Neural progenitor cell (in vitro differentiated cells): ENCODE data around the gene RDX. TPM values are rescaled to one million over a fixed set of nuclear protein-coding genes. Genes with fewer than 3 reads are reported as not detected.
A peak's percentile ranks its signal among the peaks of the same experiment; 100 is the strongest.

Source experiments
- DNase-seq: peaks from one replicate; pipeline ENCODE4 v3.0.0-alpha.2; 2016; ENCODE audit warnings: low spot score
- H2AFZ ChIP-seq: fragments of 200-600 bp; sonication (generic); replicated peaks from 2 replicates; pipeline ENCODE4 v1.6.1; 2016; ENCODE audit warnings: antibody characterized with exemption
- H3F3A ChIP-seq: fragments of 200-600 bp; sonication (generic); 2 replicates; pipeline ENCODE4 v1.6.1; 2016; ENCODE audit warnings: antibody characterized with exemption, low read depth
- H3K27ac ChIP-seq: fragments of 200-600 bp; sonication (generic); 2 replicates; pipeline ENCODE4 v1.5.1; 2016; ENCODE audit warnings: mild to moderate bottlenecking
- H3K27me3 ChIP-seq: fragments of 200-600 bp; sonication (generic); 2 replicates; pipeline ENCODE4 v1.6.1; 2016; ENCODE audit warnings: mild to moderate bottlenecking, moderate library complexity
- H3K36me3 ChIP-seq: fragments of 200-600 bp; sonication (generic); 2 replicates; pipeline ENCODE4 v1.5.1; 2016
- H3K4me1 ChIP-seq: fragments of 200-600 bp; sonication (generic); 2 replicates; pipeline ENCODE4 v1.6.1; 2016; ENCODE audit warnings: mixed run types
- H3K4me2 ChIP-seq: fragments of 200-600 bp; sonication (generic); 2 replicates; pipeline ENCODE4 v1.6.1; 2016
- H3K4me3 ChIP-seq: fragments of 200-600 bp; sonication (generic); 2 replicates; pipeline ENCODE4 v1.5.1; 2016
- H3K79me2 ChIP-seq: fragments of 200-600 bp; sonication (generic); 2 replicates; pipeline ENCODE4 v1.6.1; 2016; ENCODE audit warnings: low read depth
- H3K9ac ChIP-seq: fragments of 200-600 bp; sonication (generic); 2 replicates; pipeline ENCODE4 v1.6.1; 2016
- H3K9me3 ChIP-seq: fragments of 200-600 bp; sonication (generic); 2 replicates; pipeline ENCODE4 v1.5.1; 2016; ENCODE audit warnings: low read depth
- H4K20me1 ChIP-seq: fragments of 200-600 bp; sonication (generic); 2 replicates; pipeline ENCODE4 v1.6.1; 2016; ENCODE audit warnings: low read depth
- H3K27ac Mint-ChIP-seq: 3 replicates; pipeline ENCODE4 v1.8.0; 2021; ENCODE audit warnings: mixed read lengths
- H3K27me3 Mint-ChIP-seq: 2 replicates; pipeline ENCODE4 v1.8.0; 2022; ENCODE audit warnings: low read depth, mild to moderate bottlenecking, inconsistent platforms, moderate library complexity, mixed read lengths; ENCODE audit not compliant: insufficient read depth
- H3K36me3 Mint-ChIP-seq: 3 replicates; pipeline ENCODE4 v1.8.0; 2021; ENCODE audit warnings: mixed read lengths
- H3K4me1 Mint-ChIP-seq: 3 replicates; pipeline ENCODE4 v1.8.0; 2021; ENCODE audit warnings: mixed read lengths
- H3K4me3 Mint-ChIP-seq: 3 replicates; pipeline ENCODE4 v1.8.0; 2021; ENCODE audit warnings: mild to moderate bottlenecking, moderate library complexity, mixed read lengths
- H3K9me3 Mint-ChIP-seq: 3 replicates; pipeline ENCODE4 v1.8.0; 2020; ENCODE audit warnings: mixed read lengths
- CTCF ChIP-seq: fragments of 200-600 bp; sonication (generic); IDR thresholded peaks from 2 replicates; pipeline ENCODE4 v1.5.1; 2017; ENCODE audit warnings: antibody characterized with exemption, mild to moderate bottlenecking
- EZH2 ChIP-seq: fragments of 200-600 bp; sonication (generic); IDR thresholded peaks from 2 replicates; pipeline ENCODE4 v1.6.1; 2017; ENCODE audit warnings: antibody characterized with exemption, mild to moderate bottlenecking, moderate library complexity
- EZH2phosphoT487 ChIP-seq: fragments of 200-600 bp; sonication (generic); IDR thresholded peaks from 2 replicates; pipeline ENCODE4 v1.6.1; 2017; ENCODE audit warnings: antibody characterized with exemption
- total RNA-seq: library from RNA; depleted of rRNA; stranded (reverse); fragments of >200 nt; gene quantifications from 2 replicates; pipeline ENCODE4 v1.2.3, GENCODE V29; 2015; ENCODE audit warnings: low replicate concordance

Gene RDX
- total RNA-seq, 1 donor from 2014 or later: 199 TPM

GRCh38 chr11:110200836-110201235 lies 95.6 kb downstream of the RDX start:
- H3K4me1 ChIP-seq: peaks cover 20% of the 10 kb centered on the region
- no peak overlapping the region for H3K27ac ChIP-seq
- H3K9me3 Mint-ChIP-seq: no peaks in the 10 kb centered on the region
- DNase-seq: no peak
- H3K27ac Mint-ChIP-seq: no peak overlapping the region
- H3K4me3 ChIP-seq: no peak overlapping the region
- peaks cover 2% of the 10 kb centered on the region for H3K27me3 Mint-ChIP-seq
- no peaks in the 10 kb centered on the region for H3K36me3 Mint-ChIP-seq
- no peak overlapping the region for H3K4me2 ChIP-seq
- no peak overlapping the region for H3K9ac ChIP-seq
- H3K4me3 Mint-ChIP-seq: no peak overlapping the region
- no peak for TF ChIP-seq EZH2
- no peak for TF ChIP-seq EZH2phosphoT487
- no peak for TF ChIP-seq CTCF
- no peaks in the 10 kb centered on the region for H3K79me2 ChIP-seq
- no peaks in the 10 kb centered on the region for H3K9me3 ChIP-seq
- no peaks in the 10 kb centered on the region for H3K36me3 ChIP-seq
- peaks cover 23% of the 10 kb centered on the region for H3K4me1 Mint-ChIP-seq
- no peak overlapping the region for H2AFZ ChIP-seq
- H4K20me1 ChIP-seq: no peaks in the 10 kb centered on the region
- no peaks in the 10 kb centered on the region for H3F3A ChIP-seq
- no peaks in the 10 kb centered on the region for H3K27me3 ChIP-seq

- H3K27ac Mint-ChIP-seq: no peak overlapping the region
- H3K4me1 Mint-ChIP-seq: peaks cover 23% of the 10 kb centered on the region
- Histone ChIP-seq H3F3A (no peaks in the 10 kb centered on the region), H3K9ac (no peak overlapping the region), H3K79me2 (no peaks in the 10 kb centered on the region), H3K36me3 (no peaks in the 10 kb centered on the region), H3K4me3 (no peak overlapping the region), H4K20me1 (no peaks in the 10 kb centered on the region), H3K4me2 (no peak overlapping the region), H3K9me3 (no peaks in the 10 kb centered on the region), H3K4me1 (peaks cover 20% of the 10 kb centered on the region), H3K27ac (no peak overlapping the region), H3K27me3 (no peaks in the 10 kb centered on the region), H2AFZ (no peak overlapping the region)
- peaks cover 2% of the 10 kb centered on the region for H3K27me3 Mint-ChIP-seq
- H3K4me3 Mint-ChIP-seq: no peak overlapping the region
- H3K36me3 Mint-ChIP-seq: no peaks in the 10 kb centered on the region
- no peak for DNase-seq
- TF ChIP-seq CTCF (no peak), EZH2phosphoT487 (no peak), EZH2 (no peak)
- H3K9me3 Mint-ChIP-seq: no peaks in the 10 kb centered on the region
These were observed 96.2 kb downstream of the RDX start for GRCh38 chr11:110200241-110200640.

GRCh38 chr11:110199184-110199981 lies 97.0 kb downstream of the RDX start:
- Histone ChIP-seq H3K4me2 (peak overlapping the region; percentile 57), H4K20me1 (no peaks in the 10 kb centered on the region), H3K79me2 (no peaks in the 10 kb centered on the region), H3K36me3 (no peaks in the 10 kb centered on the region), H3K9me3 (no peaks in the 10 kb centered on the region), H3K27ac (no peak overlapping the region), H3K27me3 (no peaks in the 10 kb centered on the region), H2AFZ (no peak overlapping the region), H3K4me1 (peaks cover 20% of the 10 kb centered on the region), H3K9ac (no peak overlapping the region), H3K4me3 (no peak overlapping the region), H3F3A (no peaks in the 10 kb centered on the region)
- peak; percentile 70 for DNase-seq
- Mint-ChIP-seq H3K27me3 (peaks cover 2% of the 10 kb centered on the region), H3K4me1 (peaks cover 23% of the 10 kb centered on the region), H3K36me3 (no peaks in the 10 kb centered on the region), H3K27ac (no peak overlapping the region), H3K4me3 (no peak overlapping the region), H3K9me3 (no peaks in the 10 kb centered on the region)
- TF ChIP-seq EZH2phosphoT487 (no peak), EZH2 (no peak), CTCF (no peak)
